T-helper 2 cell (primary cell): ENCODE measurements around the gene RAG1.
"Not testable (repeated sequence)": the region's sequence is repeated elsewhere in the genome, so short reads cannot be mapped to it uniquely, and the experiment has no call there.

ENCODE experiments used
- DNase-seq, 5 experiments: peaks; one replicate each; pipeline versions ENCODE4 v3.0.0 to v3.0.0-alpha.2; 2012 to 2022
- total RNA-seq, 2 donors: gene quantifications; one replicate each; lab custom pipeline; 2026; lab: John Stamatoyannopoulos, UW

Gene RAG1
- 0 to 0.67 reads per million in 2 donors for total RNA-seq

DNA sequence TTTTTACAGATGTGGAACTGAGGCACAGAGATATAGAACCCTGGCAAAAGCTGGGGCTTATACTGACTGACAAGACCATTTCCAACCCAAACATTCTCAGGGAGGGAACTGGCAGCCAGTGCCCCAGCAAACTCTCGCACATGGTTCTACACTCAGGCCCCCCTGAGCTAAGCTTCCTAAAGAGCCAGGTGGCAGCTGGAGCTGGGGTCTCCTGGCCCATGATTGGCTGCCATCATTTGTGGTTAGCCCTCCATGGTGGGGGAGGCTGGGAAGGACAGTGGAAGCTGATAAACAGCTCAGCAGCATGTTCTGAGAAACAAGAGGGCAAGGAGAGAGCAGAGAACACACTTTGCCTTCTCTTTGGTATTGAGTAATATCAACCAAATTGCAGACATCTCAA, at the start of gene RAG1:
TSS of gene RAG1 (plus strand) at position 314 of the 400 bp plus-strand sequence. CDS start 5,298 bp downstream, outside the sequence.
- no peak for DNase-seq

DNA sequence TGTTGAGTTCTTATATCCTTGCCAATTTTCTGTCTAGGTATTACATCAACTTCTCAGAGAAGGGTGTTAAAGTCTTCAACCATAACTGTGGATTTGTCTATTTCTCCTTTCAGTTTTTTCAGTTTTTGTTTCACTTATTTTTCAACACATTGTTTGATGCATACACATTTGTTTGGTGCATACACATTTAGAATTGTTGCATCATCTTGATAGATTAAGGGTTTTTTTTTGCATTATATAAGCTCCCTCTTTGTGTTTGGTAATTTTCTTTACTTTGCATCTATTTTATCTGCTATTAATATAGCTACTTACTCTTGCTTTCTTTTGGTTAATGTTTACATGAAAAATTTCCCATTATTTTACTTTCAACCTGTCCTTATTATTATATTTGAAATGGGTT, 37.0 kb upstream of the RAG1 start:
- DNase-seq: no peak

DNA sequence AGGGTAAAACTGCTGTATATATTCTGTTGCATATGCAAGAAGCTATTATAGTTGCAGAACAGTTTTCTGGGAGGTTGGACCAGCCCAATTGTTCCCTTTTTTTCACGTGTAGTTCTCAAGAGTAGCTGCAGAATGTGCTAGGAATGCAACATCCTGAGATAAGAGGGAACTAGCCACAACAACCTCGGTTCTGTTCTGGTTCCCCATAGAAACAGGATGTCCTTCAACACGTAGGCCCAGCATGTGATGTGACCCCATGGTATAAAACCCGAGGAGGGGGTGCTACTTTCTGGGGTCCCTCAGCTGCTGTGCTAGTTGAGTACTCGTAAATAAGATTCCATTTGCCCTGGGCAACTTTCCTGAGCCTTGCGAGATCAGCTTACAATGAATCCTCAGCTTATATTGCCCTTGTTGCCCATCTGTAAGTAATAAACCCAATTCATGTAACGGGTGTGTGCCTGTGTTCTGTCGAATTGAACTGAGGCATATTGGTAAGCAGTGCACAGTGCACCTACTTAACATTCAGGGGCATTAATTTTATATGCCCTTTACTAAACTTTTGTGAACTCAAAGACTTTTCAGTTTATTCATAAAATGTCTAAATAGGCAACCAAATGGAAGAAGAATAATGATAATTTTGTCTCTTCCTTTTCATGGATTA, 34.7 kb upstream of the RAG1 start:
- DNase-seq: no peak

DNA sequence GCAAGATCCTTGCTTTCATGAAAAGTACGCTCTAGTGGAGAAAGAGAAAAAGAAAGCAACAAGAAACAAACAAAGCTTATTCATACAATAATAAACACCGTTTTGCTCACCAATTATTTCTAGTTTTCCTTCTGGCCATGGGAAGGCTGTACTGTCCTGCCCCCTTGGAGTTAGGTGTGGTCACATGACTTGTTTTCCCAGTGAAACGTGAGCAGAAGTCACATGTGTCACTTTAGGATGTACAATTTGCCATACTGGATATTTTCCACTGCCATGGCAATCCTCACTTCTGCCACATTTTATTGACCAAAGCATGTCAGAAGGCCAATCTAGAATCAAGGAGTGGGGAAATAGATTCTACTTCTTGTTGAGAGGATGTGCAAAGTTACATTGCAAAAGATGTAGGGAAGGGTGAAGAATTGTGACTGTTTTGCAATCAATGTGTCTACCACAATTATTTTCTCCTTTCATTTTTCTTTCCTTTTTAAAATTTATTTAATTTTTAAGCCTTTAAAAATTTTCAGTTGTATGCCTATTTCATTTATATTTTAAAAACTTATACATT, 33.4 kb upstream of the RAG1 start:
- no peak for DNase-seq

DNA sequence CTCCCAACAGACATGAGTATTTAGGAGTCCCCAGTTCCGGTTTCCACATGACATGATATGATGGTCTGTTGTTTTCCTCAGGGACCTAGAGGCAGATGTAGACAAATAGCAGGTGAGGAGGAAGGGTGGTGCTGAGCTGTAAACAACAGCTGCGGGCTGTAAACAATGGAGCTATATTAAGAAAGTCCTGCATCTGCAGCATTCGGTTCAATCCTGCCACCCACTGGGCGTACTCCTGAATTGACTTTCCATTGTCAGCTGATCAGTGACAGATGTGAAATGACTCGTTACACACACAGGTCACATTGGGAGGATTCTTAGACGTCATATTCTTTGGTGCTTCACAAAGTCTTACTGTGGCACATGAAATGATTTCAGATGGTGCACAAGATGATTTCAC, 26.8 kb upstream of the RAG1 start:
- peak in 1 of 5 experiments; percentile 66 for DNase-seq

DNA sequence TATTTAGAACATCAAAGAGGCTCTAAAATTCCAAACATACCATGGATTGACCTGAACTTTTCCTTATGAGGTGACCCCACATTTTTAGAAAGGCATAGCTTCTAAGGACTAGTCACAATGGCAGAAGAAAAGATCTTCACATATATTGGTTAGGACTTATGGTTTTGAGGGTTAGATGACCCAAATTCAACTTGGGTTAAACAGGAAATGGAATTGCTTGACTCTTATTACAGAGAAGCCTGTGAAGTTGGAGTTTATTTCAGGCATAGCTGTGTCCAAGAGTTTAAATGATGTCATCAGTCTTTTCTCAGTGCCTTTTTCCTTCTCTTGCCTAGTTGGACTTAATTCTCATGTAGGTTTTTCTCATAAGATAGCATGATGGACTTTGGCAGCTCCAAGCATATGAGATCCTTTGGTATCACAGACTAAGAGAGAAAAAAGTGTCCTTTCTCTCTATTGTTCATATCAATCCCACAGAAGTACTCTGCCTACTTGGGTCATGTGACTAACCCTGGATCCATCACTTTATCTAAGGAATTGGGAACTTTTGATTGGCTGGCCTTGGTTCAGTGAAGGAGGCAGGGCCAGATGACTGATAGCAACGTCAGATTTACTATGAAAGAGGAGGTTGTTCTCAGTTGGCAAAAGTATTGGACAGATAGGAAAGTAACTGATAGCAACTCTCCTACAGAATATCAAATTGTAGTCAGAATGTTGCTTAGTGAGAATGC, 17.3 kb upstream of the RAG1 start:
- no peak for DNase-seq

DNA sequence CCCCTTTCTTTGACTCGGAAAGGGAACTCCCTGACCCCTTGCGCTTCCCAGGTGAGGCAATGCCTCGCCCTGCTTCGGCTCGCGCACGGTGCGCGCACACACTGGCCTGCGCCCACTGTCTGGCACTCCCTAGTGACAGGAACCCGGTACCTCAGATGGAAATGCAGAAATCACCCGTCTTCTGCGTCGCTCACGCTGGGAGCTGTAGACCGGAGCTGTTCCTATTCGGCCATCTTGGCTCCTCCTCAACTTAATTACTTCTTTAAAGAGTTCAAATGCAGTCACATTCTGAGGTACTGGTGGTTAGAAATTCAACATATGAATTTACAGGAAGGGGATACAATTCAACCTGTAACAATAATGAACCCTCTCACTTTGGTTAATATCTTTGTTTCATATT, 10.4 kb upstream of the RAG1 start:
- not testable (repeated sequence) for DNase-seq

DNA sequence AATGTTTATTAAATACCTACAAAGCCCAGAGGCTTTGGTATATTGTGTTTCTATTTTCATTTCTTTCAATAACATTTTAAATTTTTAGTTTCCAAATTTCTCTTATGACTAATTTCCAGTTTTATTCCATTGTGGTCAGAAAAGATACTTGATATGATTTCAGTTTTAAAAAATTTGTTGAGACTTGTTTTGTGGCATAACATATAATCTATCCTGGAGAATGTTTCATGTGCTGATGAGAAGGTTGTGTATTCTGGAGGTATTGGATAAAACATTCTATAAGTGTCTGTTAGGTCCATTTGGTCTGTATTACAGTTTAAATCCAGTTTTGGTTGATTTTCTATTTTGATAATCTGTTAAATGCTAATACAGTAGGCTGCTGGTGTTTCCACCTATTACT, 9.8 kb upstream of the RAG1 start:
- no peak for DNase-seq

DNA sequence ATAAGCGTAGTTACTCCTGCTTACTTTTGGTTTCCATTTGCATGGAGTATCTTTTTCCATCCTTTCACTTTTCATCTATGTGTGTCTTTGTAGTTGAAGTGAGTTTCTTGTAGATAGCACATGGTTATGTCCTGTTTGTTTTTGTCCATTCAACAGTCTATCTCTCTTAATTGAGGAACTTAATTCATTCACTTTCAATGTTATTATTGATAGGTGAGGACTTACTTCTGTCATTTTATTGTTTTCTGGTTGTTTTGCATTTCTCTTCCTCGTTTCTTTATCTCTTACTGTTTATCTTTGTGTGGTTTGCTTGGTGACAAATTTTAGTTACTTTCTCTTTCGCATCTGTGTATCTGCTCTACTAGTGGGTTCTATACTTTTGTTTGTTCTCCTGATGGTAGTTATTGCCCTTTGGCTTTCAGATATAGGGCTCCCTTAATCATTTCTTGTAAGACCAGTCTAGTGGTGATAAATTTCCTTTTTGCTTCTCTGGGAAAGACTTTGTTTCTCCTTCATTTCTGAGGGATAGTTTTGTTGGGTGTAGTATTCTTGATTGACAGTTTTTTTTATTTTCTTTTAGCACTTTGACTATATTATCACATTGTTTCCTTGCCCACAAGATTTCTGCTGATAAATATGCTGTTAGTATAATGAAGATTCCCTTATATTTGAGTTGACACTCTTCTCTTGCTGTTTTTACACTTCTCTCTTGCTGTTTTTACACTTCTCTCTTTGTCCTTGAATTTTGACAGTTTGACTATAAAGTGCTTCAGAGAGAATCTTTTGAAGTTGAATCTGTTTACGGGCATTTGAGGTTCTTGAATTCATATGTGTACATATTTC, 9.0 kb upstream of the RAG1 start:
- peak in 2 of 5 experiments; percentile 29 to 78 for DNase-seq

DNA sequence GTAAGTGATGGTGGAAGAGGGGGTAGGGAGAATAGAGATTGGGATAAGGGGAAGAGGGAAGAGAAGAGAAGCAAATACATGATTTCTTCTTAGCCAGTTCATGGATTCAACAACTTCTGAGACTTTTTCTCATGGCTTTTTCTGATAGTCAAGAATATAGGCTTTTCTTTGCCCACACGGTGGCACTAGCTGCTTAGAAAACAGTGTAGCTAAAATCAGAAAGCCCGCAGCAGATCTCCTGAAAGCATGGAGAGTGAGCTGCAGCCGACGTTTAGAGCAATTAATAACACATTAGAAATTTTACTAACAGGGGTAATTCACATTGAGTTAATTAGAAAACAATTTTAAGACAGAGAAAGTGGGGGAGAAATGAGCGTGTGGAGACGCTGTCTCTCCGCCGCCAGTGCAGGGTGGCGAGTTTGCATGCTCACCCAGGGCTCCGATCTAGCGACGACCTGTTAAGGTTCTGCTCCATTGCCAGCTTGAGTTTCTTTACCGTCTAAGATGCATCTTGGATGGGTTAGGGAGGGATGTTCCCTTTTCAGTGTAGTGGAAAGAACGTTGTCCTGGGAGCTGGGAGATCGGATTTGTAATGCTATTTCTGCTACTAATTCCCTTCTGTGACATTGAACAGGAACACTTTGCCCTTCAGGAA, 3.3 kb upstream of the RAG1 start:
- DNase-seq: peak in 4 of 5 experiments; percentile 3 to 60 (median 18)

DNA sequence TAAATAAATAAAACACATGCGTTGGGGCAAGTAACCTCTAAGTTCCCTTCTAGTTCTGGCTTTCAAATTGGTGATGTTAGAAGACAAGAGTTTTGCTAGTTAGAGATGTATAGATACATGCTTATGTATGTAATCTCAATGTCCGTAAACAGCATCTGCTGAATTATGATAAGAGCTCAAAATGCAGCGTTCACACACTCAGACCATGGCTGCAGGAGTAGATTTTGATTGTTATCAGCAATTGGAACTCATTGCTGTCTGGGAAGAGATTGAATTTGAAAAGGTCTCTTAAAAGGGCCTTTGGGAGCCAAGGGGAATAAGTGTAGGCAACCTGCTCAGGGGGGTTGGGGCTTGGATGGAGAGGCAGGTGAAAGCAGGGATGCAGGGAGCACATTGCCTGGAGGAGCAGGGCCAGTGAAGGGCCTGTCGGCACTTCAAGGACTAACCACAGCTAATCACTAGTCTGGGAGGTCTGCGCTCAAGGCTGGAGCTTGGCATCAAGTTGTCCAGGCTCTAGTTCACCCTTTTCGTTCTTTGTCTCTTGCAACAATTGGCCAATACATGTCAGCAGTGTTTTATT, 2.7 kb upstream of the RAG1 start:
- DNase-seq: no peak

DNA sequence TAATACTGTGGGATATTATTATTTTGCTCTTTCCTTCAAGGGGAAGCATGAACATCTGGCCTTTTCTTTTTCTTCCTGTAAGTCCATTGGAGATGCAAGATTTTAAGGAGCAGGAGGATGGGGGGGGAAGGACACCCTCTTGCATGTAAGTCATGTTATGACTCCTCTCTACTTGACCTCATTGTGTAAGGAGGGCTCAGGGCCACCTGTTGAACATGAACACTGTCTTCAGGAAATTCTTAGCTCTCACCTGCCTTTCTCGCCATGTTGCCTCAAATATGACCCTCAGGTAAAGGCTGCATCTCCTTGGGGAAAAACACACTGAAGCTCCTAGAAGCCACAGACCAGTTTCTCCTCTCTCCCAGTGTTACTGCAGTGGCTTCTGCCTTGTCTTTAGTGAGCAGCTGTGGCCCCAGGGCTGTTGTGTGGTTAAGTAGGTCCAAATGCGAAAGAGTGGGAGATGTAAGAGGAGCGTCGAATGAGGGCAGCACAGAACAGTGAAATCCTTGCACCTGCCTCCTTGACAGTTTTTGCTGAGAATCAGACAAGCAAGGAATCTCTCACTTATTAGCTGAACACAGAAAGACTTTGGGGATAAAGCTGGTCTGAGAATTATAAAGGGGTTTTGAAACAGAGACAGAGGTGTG, 1.3 kb upstream of the RAG1 start:
- no peak for DNase-seq

DNA sequence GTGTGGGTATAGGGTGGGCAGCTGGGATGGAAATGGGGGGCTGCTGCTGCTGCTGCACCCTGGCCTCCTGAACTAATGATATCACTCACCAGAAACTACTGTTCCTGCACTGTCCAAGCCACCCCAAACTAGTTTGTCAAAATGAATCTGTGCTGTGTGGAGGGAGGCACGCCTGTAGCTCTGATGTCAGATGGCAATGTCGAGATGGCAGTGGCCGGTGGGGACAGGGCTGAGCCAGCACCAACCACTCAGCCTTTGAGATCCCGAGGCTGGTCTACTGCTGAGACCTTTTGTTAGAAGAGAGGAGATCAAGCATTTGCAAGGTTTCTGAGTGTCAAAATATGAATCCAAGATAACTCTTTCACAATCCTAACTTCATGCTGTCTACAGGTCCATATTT, 1.3 kb downstream of the RAG1 start:
- no peak for DNase-seq

DNA sequence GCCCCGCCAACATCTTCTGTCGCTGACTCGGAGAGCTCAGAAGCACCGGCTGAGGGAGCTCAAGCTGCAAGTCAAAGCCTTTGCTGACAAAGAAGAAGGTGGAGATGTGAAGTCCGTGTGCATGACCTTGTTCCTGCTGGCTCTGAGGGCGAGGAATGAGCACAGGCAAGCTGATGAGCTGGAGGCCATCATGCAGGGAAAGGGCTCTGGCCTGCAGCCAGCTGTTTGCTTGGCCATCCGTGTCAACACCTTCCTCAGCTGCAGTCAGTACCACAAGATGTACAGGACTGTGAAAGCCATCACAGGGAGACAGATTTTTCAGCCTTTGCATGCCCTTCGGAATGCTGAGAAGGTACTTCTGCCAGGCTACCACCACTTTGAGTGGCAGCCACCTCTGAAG, 6.7 kb downstream of the RAG1 start:
- DNase-seq: no peak

DNA sequence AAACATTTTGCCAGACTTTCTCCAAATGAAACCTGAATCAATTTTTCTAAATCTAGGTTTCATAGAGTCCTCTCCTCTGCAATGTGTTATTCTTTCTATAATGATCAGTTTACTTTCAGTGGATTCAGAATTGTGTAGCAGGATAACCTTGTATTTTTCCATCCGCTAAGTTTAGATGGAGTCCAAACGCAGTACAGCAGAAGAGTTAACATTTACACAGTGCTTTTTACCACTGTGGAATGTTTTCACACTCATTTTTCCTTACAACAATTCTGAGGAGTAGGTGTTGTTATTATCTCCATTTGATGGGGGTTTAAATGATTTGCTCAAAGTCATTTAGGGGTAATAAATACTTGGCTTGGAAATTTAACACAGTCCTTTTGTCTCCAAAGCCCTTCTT, 9.6 kb downstream of the RAG1 start:
- no peak for DNase-seq

DNA sequence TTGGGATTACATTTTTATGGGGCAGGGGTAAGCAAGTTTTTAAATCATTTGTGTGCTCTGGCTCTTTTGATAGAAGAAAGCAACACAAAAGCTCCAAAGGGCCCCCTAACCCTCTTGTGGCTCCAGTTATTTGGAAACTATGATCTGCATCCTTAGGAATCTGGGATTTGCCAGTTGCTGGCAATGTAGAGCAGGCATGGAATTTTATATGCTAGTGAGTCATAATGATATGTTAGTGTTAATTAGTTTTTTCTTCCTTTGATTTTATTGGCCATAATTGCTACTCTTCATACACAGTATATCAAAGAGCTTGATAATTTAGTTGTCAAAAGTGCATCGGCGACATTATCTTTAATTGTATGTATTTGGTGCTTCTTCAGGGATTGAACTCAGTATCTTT, 10.1 kb downstream of the RAG1 start:
- DNase-seq: no peak

DNA sequence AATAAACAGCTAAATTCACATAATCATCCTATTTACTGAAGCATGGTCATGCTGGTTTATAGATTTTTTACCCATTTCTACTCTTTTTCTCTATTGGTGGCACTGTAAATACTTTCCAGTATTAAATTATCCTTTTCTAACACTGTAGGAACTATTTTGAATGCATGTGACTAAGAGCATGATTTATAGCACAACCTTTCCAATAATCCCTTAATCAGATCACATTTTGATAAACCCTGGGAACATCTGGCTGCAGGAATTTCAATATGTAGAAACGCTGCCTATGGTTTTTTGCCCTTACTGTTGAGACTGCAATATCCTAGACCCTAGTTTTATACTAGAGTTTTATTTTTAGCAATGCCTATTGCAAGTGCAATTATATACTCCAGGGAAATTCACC, 10.7 kb downstream of the RAG1 start:
- no peak for DNase-seq

DNA sequence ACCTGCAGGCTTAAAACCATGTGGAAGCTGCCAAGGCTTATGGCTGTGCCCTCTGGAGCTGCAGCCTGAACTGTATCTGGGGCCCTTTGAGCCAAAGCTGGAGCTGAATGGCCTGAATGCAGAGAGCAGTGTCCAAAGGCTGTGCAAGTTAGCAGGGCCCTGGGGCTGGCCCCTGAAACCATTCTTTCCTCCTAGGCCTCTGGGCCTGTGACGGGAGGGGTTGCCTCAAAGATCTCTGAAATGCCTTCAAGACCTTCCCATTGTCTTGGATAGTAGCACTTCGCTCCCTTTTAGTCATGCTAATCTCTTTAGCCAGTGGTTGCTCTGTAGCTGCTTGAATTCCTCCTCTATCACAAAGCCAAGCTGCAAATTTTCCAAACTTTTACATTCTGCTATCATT, 13.7 kb downstream of the RAG1 start:
- DNase-seq: no peak

DNA sequence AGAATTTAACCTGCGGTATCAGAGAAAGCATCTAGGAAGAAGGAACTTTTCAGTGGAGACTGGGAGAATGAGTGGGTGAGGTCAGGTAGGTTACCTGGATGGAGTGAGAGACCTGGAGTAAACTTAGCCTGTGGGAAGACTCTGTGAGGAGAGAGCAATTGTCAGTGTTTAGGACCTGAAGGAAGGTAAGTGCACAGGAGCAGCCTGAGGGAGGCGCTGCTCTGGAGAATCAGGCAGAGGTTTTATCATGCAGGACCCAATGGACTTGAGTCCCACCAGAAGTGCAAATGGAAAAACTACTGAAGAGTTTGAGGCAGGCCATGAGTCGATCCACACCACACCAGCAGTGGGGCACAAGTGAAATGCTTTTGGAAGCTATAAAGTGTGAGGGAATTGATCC, 15.9 kb downstream of the RAG1 start:
- no peak for DNase-seq

DNA sequence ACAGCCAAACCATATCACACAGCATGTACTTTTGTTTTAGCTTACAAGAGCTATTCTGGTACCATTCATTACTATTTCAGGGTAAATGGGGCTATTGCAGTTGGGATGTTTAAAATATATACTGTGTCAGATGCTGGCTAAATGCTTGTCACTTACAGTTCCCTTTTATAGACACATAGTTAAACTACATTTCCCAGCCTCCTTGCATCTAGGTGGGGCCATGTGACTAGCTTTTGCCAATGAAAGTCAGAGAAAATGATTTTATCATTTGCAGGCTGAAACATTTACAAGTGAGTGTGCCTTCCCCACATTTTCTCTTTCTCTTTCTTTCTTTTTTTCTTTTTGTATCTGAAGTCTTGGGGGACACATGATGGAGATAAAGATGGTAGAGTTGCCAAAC, 18.7 kb downstream of the RAG1 start:
- peak in 1 of 5 experiments; percentile 4 for DNase-seq

DNA sequence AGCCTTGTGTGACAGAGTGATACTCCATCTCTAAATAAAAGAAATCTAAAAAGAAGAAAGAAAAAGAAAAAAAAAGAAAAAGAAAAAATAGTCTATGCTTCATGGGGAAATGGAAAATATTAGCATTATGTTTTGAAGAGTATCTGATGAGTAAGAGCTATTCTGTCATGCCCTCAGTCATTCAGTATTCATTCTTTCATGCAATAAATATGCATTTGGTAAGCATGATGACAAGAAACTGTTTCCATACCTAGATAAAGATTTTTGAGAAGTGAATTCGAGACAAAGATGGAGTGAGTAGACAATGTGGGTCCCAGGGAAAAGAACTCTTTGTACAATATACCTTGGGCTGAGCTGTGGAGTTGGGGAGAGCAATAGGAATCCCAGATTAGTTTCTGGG, 20.3 kb downstream of the RAG1 start:
- DNase-seq: no peak

DNA sequence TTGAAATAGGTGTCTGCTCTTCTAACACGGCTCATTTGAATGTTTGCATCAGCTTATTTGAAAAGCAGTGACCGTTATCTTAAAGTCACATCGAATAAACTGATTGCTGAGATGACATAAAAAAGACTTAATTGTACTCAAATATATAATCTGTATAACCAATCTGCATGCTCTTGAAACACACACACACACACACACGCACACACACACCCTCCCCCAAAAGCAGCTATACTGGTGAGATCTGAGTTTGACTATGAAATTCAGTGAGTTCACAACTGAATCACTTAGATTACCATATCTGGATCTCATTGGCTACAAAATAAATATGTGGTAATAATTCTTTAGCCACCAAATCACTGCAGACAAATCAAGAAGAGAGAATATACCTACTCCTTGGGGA, 22.7 kb downstream of the RAG1 start:
- peak in 1 of 5 experiments; percentile 3 for DNase-seq
